GM21528 (cell line): Measurements from ENCODE around the gene TRIM51.
"Not testable (repeated sequence)": the region's sequence is repeated elsewhere in the genome, so short reads cannot be mapped to it uniquely, and the experiment has no call there.

Source experiments
- ATAC-seq: cut with Tn5 transposase; IDR thresholded peaks from one replicate; pipeline ENCODE4 v1.9.1; 2021; ENCODE audit warnings: mild to moderate bottlenecking, moderate library complexity; ENCODE audit not compliant: unreplicated experiment, low FRiP score

Gene TRIM51

DNA sequence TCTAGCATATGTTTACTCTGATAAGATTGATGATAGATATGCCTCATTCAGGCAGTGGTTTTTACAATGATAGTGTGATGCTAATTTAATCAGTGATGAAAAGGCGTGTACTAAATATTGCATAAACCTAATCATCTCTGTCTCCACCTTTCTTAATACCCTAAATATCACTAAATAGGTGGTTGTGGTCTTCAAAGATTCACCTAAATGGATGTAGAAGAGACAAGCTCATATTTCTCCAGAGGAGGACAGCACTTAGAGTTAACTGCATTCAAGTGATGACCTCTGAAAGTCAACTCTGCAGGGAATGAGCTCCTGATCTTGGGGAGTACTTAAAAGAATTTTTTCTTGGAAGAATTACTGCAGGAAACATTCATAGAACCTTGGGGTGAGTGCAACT, at the start of gene TRIM51:
Gene TRIM51, plus strand, starts transcription at position 301 of the 400 bp plus-strand sequence. CDS start 2,132 bp downstream, outside the sequence.
- ATAC-seq, result not testable (repeated sequence)

GRCh38 chr11:55838452-55838851, 44.6 kb upstream of the TRIM51 start, which contains the start of gene OR5D16:
OR5D16 (plus strand) TSS chr11:55838752; CDS start chr11:55838752, 0 bp downstream.
- ATAC-seq, result no peak

- ATAC-seq, result no peak
Measured at GRCh38 chr11:55847453-55847852, 35.6 kb upstream of the TRIM51 start.

GRCh38 chr11:55849037-55849436, 34.1 kb upstream of the TRIM51 start:
- ATAC-seq, result no peak

GRCh38 chr11:55852141-55852540, 31.0 kb upstream of the TRIM51 start:
- ATAC-seq, result no peak

- no peak for ATAC-seq
Measured at GRCh38 chr11:55854704-55855103, 28.4 kb upstream of the TRIM51 start.

DNA sequence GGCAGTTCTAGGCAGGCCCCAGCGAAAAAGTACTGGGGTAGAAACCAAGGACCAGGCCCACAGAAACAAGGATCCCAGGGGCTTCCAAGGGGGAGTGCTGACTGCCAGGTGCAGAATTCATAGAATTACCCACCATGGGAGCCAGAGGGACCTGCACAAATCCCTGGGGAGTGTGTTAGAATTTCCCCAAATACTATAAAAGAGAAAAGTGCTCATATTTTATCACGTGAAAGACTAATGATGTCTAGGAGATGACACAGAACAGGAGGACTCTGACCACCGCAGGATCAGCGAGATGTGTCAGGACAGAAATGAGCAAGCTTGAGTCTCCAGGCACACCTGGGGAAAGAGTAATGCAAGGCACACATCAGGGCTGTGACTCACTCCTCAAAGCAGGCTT, 15.7 kb upstream of the TRIM51 start:
- ATAC-seq, result not testable (repeated sequence)

- ATAC-seq, result not testable (repeated sequence)
Measured at GRCh38 chr11:55872731-55873130, 10.4 kb upstream of the TRIM51 start.

GRCh38 chr11:55873146-55873545, 10.0 kb upstream of the TRIM51 start:
- ATAC-seq, result not testable (repeated sequence)

DNA sequence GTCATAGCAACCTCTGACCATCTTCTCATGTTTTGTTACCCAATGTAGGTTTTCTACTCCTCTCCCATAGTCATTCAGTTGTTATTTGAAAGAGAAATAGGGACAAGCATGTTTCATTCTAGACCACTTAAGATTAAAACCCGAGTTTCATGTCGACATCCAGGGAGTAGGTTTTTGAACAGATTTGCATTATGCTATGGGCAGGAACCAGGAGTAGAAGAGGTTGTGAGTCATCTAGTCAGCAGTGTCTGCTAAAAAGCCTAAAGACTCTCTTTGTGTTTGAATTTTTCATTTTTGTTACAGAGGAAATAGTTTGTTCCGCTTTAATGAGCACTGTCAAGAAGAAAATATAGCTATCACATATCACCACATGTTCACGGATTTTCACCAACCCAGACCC, 1.9 kb downstream of the TRIM51 start:
- ATAC-seq, result not testable (repeated sequence)

GRCh38 chr11:55885481-55885880, 2.4 kb downstream of the TRIM51 start:
- not testable (repeated sequence) for ATAC-seq

GRCh38 chr11:55895216-55895615, 12.1 kb downstream of the TRIM51 start:
- ATAC-seq, result no peak

DNA sequence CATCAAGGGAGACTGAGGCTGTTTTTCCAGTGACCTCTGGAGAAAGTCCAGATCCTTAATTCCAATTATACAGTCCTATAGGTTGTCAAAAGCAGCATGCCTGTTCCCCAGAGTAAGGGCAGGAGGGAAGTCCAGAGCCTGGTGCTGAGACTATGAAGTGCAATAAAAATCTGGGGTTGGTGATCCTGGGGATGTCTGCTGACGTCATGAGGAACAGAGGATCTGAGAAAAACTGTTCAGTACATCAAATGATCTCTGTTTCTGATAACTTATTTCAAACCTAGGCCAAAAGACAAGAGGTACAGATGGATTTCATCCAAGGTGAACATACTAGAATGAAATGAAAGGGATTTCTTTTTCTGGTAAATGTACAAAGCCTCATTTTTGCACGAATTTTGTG, 19.2 kb downstream of the TRIM51 start:
- no peak for ATAC-seq

- no peak for ATAC-seq
Measured at GRCh38 chr11:55914482-55914881, 31.4 kb downstream of the TRIM51 start, which contains the start of gene OR5W2. OR5W2 (minus strand) TSS chr11:55914582; CDS start chr11:55914582, 0 bp downstream.

DNA sequence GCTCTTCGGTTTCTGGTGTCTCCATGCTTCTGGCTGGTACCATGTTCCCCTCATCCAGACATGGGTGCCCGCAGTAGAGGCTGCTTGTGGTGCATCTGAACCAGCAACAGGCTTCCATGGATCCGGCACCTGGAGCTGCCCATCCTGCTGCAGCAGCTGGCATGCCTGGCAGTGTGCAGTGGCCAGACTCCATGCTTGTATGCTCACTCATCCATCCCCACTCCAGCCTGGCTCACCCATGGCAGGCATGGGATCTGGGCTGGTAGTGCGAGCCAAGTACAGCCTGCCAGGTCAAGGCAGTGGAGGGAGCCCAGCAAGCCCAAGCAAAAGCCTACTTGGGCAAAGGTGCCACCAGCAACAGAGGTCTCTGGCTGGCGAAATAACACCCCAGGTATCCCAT, 37.4 kb downstream of the TRIM51 start:
- ATAC-seq, result no peak

- ATAC-seq, result no peak
Measured at GRCh38 chr11:55936300-55936699, 53.2 kb downstream of the TRIM51 start, which contains the start of gene OR5I1. OR5I1 (minus strand) TSS chr11:55936400; CDS start chr11:55936400, 0 bp downstream.
